AG10803 (cell line): Measurements from ENCODE around the gene SSBP3.

Experiments used
- DNase-seq: peaks from one replicate; pipeline ENCODE4 v3.0.0; 2010; ENCODE audit warnings: low read depth
- H3K4me3 ChIP-seq: 2 replicates; pipeline ENCODE4 v1.5.1; 2011; ENCODE audit warnings: mild to moderate bottlenecking, low read length, control low read depth
- CTCF ChIP-seq: conservative IDR thresholded peaks from 2 replicates; pipeline ENCODE4 v1.5.1; 2011; ENCODE audit warnings: mild to moderate bottlenecking, low read length, control low read depth, inconsistent platforms

Gene SSBP3

GRCh38 chr1:54376430-54377039 is 29.7 kb downstream of the SSBP3 start:
- DNase-seq: no peak
- no peak for TF ChIP-seq CTCF
- H3K4me3 ChIP-seq: no peak overlapping the region

DNA sequence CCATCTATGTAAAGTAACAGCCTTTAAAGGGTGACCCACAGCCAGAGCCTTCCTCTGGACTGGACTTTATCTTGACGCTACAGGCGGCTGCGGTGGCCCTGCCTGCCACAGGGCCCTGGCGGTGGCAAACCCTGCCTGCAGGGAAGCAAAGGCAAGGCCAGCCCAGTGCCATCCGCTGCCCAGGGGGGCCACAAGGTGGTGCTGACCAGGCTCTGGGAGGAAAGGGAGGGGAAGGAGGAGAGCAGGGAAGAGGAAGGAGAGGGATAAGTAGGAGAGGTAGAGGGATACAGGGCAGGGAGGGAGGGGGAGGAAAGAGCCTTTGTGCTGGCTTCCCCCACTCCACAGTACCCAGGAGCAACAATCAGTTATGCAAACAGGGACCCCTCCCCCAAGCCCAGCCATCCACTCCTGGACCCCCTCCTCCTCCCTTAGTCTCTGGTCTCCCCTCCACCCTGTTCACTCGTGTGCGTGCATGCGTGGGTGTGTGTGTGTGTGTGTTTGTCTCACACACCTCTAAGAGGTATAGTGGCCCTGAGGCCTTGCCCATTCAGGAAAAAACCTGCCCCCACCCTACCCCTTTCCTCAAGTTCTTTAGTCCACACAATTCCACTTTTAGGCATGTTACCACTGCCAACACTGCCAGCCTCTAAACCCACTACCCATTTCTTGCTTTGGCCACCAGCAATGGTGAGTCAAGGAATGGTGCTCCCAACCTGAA is 30.3 kb downstream of the SSBP3 start:
- no peak for DNase-seq
- H3K4me3 ChIP-seq: no peak overlapping the region
- TF ChIP-seq CTCF: peak; percentile 12; the same call in 1 of the 2 replicates

GRCh38 chr1:54375298-54375697 is 30.9 kb downstream of the SSBP3 start:
- DNase-seq: no peak
- no peak for TF ChIP-seq CTCF
- no peak overlapping the region for H3K4me3 ChIP-seq

GRCh38 chr1:54374766-54375165 is 31.4 kb downstream of the SSBP3 start:
- no peak for DNase-seq
- TF ChIP-seq CTCF: no peak
- H3K4me3 ChIP-seq: no peak overlapping the region

GRCh38 chr1:54372978-54373377 is 33.2 kb downstream of the SSBP3 start:
- no peak for DNase-seq
- no peak overlapping the region for H3K4me3 ChIP-seq
- TF ChIP-seq CTCF: no peak

- TF ChIP-seq CTCF: no peak
- H3K4me3 ChIP-seq: no peak overlapping the region
- no peak for DNase-seq
Measured at GRCh38 chr1:54371942-54372275, 34.3 kb downstream of the SSBP3 start.
